AG10803 (cell line): ENCODE measurements around the gene TNIP2.

ENCODE experiments used
- DNase-seq: peaks from one replicate; pipeline ENCODE4 v3.0.0; 2010; ENCODE audit warnings: low read depth
- H3K4me3 ChIP-seq: 2 replicates; pipeline ENCODE4 v1.5.1; 2011; ENCODE audit warnings: mild to moderate bottlenecking, low read length, control low read depth
- TF ChIP-seq, protein P1 (sequence below): conservative IDR thresholded peaks from 2 replicates; pipeline ENCODE4 v1.5.1; 2011; ENCODE audit warnings: mild to moderate bottlenecking, low read length, control low read depth, inconsistent platforms

TNIP2 gene

DNA sequence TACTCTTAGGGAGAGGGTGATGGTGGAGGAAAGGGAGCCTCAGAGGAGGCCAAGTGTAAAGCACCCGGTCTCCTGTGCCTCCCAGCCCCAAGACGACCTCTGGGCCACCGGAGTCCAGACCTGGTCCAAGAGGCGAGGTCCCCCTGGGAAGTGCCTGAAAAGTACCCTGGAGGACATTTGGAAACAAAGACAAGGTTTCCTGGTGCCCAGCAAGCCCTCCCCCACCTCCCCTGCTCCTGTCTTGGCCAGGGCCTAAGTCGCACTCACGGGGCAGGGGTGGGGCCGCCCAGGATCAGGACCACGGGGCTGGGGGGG is 36.2 kb upstream of the TNIP2 start:
- no peak overlapping the region for H3K4me3 ChIP-seq
- TF ChIP-seq, protein P1, sequence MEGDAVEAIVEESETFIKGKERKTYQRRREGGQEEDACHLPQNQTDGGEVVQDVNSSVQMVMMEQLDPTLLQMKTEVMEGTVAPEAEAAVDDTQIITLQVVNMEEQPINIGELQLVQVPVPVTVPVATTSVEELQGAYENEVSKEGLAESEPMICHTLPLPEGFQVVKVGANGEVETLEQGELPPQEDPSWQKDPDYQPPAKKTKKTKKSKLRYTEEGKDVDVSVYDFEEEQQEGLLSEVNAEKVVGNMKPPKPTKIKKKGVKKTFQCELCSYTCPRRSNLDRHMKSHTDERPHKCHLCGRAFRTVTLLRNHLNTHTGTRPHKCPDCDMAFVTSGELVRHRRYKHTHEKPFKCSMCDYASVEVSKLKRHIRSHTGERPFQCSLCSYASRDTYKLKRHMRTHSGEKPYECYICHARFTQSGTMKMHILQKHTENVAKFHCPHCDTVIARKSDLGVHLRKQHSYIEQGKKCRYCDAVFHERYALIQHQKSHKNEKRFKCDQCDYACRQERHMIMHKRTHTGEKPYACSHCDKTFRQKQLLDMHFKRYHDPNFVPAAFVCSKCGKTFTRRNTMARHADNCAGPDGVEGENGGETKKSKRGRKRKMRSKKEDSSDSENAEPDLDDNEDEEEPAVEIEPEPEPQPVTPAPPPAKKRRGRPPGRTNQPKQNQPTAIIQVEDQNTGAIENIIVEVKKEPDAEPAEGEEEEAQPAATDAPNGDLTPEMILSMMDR: no peak
- no peak for DNase-seq

DNA sequence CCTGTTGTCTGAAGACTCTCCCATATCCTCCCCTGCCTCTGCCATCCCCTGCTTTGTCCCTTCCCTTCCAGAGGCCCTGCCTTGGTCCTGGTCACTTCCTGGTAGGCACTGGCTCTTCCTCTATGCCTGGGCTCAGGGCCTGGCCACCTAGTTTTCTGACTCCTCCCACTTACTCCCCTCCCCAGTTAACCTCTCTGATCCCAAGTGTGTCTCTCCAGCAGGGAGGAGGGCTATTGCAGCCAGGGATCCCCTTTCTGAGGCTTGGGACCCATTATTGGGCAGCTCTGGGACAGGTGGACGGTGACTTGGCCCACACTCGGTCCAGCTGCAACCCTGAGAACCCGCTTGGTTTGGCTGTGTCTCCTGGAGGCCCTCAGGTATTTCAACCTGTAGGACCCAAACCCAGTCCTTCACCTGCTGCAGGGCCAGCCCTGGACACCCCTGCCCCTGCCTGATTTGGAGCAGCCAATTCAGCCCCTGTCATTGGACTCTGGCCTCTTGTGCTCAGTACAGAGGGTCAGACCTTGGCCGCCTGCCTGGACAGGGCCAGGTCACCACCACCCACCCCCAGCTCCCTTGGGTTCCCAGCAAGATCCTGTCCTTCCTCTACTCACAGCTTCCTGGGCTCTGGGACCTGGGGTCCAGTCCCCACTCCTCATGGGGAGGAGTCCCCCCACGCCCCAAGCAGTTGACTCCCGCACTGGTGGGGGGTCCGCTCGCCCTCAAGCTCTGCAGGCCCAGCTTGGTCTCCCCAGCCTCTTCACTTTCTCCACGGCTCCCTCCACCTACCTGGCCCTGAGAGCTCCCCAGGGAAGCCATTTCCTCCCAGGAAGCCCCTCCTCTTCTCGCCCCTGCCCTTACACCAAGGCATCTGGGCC is 35.6 kb upstream of the TNIP2 start:
- H3K4me3 ChIP-seq: no peak overlapping the region
- TF ChIP-seq, protein P1: no peak
- DNase-seq: no peak

DNA sequence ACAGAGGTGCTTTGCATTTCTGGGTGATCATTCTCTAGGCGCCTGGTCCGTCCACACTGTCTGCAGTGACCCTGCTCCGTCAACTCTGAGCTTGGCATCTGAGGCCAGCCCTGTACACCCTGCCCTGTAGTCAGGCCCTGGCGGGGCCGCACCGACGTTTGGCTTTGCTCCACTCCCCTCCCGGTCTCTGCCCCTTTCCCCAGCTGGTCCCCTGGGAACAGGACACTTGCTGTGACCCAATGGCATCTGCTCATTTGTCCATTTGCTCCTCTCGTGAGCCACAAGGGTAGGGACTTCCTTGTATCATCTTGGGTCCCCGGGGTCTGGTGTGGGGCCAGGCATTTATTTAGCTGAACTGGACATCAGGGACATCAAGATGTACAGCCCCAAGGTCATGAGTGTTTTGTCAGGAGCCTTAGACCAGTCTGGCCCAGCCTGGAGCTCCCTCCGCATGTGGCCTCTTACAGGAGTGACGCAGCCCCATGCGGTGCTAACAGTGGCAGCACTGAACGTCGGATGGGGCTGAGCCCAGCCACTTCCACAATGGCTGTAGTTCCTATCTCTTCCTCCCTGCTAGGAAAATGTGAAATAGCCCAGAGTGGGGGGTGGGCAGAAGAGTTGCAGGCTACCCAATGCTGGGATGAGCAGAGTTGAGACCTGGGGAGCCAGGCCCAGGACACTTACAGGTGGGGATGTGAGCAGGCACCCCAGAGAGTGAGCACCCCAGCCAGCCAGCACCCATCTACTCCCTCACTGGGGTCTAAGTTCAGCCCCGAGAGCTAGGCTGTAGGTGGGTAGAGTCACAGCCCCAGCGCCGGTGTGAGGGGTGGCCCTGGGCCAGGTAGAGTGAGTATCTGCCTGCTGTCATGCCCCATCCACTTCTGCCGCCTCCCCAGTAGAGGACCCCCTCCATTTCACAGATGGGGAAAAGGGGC is 34.7 kb upstream of the TNIP2 start:
- no peak for DNase-seq
- H3K4me3 ChIP-seq: no peak overlapping the region
- TF ChIP-seq, protein P1: no peak

DNA sequence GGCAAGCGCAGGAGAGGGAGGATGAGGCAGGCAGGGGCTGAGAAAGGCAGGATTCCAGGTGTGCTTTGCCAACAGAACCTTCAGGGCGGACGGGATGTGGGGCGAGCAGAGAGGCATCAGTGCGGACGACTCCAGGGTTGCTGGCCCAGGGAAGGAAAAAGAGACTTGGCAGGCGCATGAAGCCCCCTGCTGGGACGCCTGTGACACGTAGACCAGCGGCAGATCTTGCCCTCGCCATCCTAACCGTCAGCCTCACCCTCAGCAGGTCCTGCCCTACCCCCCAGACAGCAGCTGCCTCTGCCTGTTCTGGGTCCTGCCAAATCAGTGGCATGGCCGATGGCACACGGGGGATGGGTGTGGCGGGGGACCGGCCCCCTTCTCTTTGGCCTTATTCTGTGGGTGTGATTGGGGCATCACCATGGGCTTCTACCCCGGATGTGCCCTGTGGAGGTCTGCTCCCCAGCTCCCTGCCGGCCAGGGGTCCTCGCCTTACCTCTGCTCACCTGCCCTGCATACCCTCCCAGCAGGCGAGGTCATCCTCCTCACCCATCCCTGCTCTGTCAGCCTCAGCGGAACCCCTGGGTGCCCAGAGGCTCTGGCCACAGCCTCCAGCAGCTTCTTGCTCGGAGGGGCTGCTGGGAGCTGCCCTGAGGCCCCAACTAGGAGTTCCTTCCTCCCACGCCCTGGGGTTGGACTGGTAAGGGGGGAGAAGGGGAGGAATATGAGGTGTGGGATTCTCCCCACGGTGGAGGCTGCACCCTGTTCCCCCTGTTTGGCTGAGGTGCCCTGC is 33.9 kb upstream of the TNIP2 start:
- no peak overlapping the region for H3K4me3 ChIP-seq
- DNase-seq: no peak
- TF ChIP-seq, protein P1: no peak

DNA sequence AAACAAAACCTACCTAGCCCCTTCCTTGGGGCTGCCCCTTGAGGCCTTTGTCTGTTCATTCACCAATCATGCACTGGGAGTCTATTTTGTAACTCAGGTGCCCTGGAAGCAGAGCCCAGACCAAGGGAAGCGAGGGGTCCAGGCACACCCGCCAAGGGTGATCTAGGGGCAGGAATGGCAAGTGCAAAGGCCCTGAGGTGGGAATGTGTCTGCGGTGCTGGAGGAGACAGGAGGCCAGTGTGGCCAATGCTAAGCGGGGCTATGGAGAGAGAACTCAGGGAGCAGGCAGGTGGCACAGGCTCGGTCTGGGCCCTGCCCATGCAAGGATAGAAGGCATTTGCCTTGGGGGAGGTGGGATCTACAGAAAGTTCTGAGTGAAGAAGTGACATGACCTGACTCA is 33.2 kb upstream of the TNIP2 start:
- no peak for DNase-seq
- H3K4me3 ChIP-seq: no peak overlapping the region
- TF ChIP-seq, protein P1: no peak

DNA sequence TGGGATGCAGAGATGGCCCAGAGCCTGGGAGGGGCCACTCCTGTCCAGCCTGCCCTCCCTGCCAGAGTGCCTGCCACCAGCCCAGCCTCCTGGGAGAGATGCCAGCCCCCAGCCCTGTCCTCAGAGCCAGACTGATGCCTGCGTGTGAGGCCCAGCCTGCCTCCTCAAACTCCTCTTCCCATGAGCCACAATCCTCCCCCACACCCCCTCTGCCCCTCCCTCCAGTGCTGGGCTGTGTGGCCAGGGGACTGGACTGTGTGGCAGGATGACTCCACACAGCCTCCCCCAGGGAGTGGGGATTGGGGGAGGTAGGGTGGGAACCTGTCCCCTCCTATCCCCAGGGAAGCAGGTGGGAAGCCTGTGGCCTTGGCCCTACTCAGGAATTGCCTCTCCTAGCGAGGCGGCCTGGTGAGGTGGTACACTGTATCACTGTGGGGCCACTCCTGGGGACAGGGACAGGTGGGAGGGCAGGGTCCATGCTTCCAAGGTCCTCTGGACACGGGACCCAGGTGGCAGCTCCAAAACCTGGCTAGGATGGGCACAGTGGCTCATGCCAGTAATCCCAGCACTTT is 32.5 kb upstream of the TNIP2 start:
- TF ChIP-seq, protein P1: no peak
- no peak overlapping the region for H3K4me3 ChIP-seq
- peak; percentile 56 for DNase-seq
